Activated T-cell treated with anti-CD3 and anti-CD28 coated beads, Interleukin-2, amount 50 U/mL, for 48 hours (primary cell): ENCODE measurements around the gene WDR74.
"Not testable (repeated sequence)": the region's sequence is repeated elsewhere in the genome, so short reads cannot be mapped to it uniquely, and the experiment has no call there.

Experiments used
- DNase-seq, 2 experiments: peaks; one replicate each; pipeline ENCODE4 v3.0.0-alpha.2; 2020

Gene WDR74

GRCh38 chr11:62859281-62859703 lies 19.9 kb upstream of the WDR74 start:
- DNase-seq, result not testable (repeated sequence)

- DNase-seq, result no peak
These were observed 18.8 kb upstream of the WDR74 start for GRCh38 chr11:62858201-62858600.

- DNase-seq, result no peak
These were observed 18.2 kb upstream of the WDR74 start for GRCh38 chr11:62857541-62857982.

- DNase-seq, result no peak
These were observed 17.0 kb upstream of the WDR74 start for GRCh38 chr11:62856333-62856895.

GRCh38 chr11:62855571-62856332 lies 16.4 kb upstream of the WDR74 start:
- DNase-seq, result peak; percentile 99

GRCh38 chr11:62854825-62855570 lies 15.6 kb upstream of the WDR74 start:
- DNase-seq, result no peak

GRCh38 chr11:62854013-62854824 lies 14.8 kb upstream of the WDR74 start:
- DNase-seq, result no peak

- DNase-seq, result no peak
These were observed 14.0 kb upstream of the WDR74 start for GRCh38 chr11:62853279-62853965.

- DNase-seq, result no peak
These were observed 13.3 kb upstream of the WDR74 start for GRCh38 chr11:62852523-62853188.

GRCh38 chr11:62851807-62852522 lies 12.6 kb upstream of the WDR74 start:
- no peak for DNase-seq

GRCh38 chr11:62850911-62851806 lies 11.8 kb upstream of the WDR74 start:
- DNase-seq, result peak; percentile 77 to 78

GRCh38 chr11:62847767-62848314 lies 8.5 kb upstream of the WDR74 start:
- DNase-seq, result no peak

GRCh38 chr11:62846177-62846576 lies 6.8 kb upstream of the WDR74 start:
- no peak for DNase-seq

GRCh38 chr11:62844154-62844553 lies 4.8 kb upstream of the WDR74 start:
- DNase-seq, result no peak

- no peak for DNase-seq
These were observed 4.1 kb upstream of the WDR74 start for GRCh38 chr11:62843466-62843865.

- DNase-seq, result not testable (repeated sequence)
These were observed 3.5 kb upstream of the WDR74 start for GRCh38 chr11:62842891-62843290.

- DNase-seq, result peak; percentile 69 to 71
These were observed 2.9 kb upstream of the WDR74 start for GRCh38 chr11:62842171-62842741.

GRCh38 chr11:62841361-62842170 lies 2.2 kb upstream of the WDR74 start:
- DNase-seq, result peak; percentile 91 to 94
